HCT116 (cell line): ENCODE measurements around the gene ELMOD3. TPM values are rescaled to one million over a fixed set of nuclear protein-coding genes. Genes with fewer than 3 reads are reported as not detected.

Experiments
- ATAC-seq: fragments of 200-7000 bp; cut with Tn5 transposase; 2 replicates; pipeline ENCODE4 v1.9.1; 2020; ENCODE audit warnings: mild to moderate bottlenecking, moderate library complexity
- BruUV-seq: library from RNA; stranded (reverse); fragments of 400-500 nt; replicated peaks from 2 replicates; lab custom pipeline; 2021; lab: Mats Ljungman, UMichigan
- CTCF ChIA-PET: fragments of 300-600 bp; sonication (Branson Sonifier 250); formaldehyde crosslinking; loops from one replicate; lab custom pipeline; 2021; ENCODE audit warnings: antibody characterized with exemption; lab: Charles Lee
- POLR2A ChIA-PET: fragments of 300-600, 350-600 bp; sonication (Branson Sonifier 250); formaldehyde crosslinking; loops from one replicate; lab custom pipeline; 2021; ENCODE audit warnings: antibody characterized with exemption; lab: Charles Lee
- RAD21 ChIA-PET, 2 experiments: fragments of 300-600 bp; sonication (Branson Sonifier 250); formaldehyde crosslinking; loops; one replicate each; lab custom pipeline; 2023; ENCODE audit warnings: low total read pairs in 2 of 2; ENCODE audit not compliant: uncharacterized antibody in 2 of 2, unreplicated experiment in 2 of 2, low non-redundant PET in 1 of 2; lab: Charles Lee
- DNase-seq: peaks from one replicate; pipeline ENCODE4 v3.0.0-alpha.2; 2010; ENCODE audit warnings: low read depth, low spot score
- H2AFZ ChIP-seq: fragments of 200-600 bp; shearing (Covaris generic), sonication (generic); 2 replicates; pipeline ENCODE4 v1.6.1; 2017; ENCODE audit warnings: low read depth, mixed run types, mixed read lengths, antibody characterized with exemption, low read length; ENCODE audit not compliant: poor library complexity, severe bottlenecking
- H3K27ac ChIP-seq: 2 replicates; pipeline ENCODE4 v1.5.1; 2012; ENCODE audit warnings: low read depth, low read length
- H3K27me3 ChIP-seq: fragments of 200-600 bp; sonication (generic); 2 replicates; pipeline ENCODE4 v1.6.1; 2016; ENCODE audit warnings: mixed run types, low read length, mixed read lengths; ENCODE audit not compliant: insufficient read depth
- H3K36me3 ChIP-seq, 2 experiments: fragments of 200-500 bp in 1 of 2; fragments of 200-600 bp in 1 of 2; sonication (Bioruptor generic) in 1 of 2; sonication (generic) in 1 of 2; 2 replicates each; pipeline versions ENCODE4 v1.5.1 to v1.6.1; 2014 to 2016; ENCODE audit warnings: low read length in 2 of 2, inconsistent platforms in 1 of 2, mixed read lengths in 1 of 2, mixed run types in 1 of 2; ENCODE audit not compliant: insufficient read depth in 2 of 2, control insufficient read depth in 1 of 2
- H3K4me1 ChIP-seq, 2 experiments: fragments of 200-600 bp in 1 of 2; sonication (generic) in 1 of 2; 2 replicates each; pipeline versions ENCODE4 v1.5.1 to v1.6.1; 2012 to 2017; ENCODE audit warnings: low read length in 2 of 2, inconsistent platforms in 1 of 2, mild to moderate bottlenecking in 1 of 2, mixed read lengths in 1 of 2, mixed run types in 1 of 2, moderate library complexity in 1 of 2; ENCODE audit not compliant: insufficient read depth in 2 of 2, control insufficient read depth in 1 of 2
- H3K4me2 ChIP-seq: fragments of 200-600 bp; sonication (generic); 2 replicates; pipeline ENCODE4 v1.6.1; 2017; ENCODE audit warnings: mixed run types, low read length, mixed read lengths
- H3K4me3 ChIP-seq, 2 experiments: fragments of 200-600 bp in 1 of 2; sonication (generic) in 1 of 2; replicated peaks in 1 of 2; 2 replicates each; pipeline ENCODE4 v1.5.1; 2011 to 2016; ENCODE audit warnings: low read length in 2 of 2, control low read depth in 1 of 2, low read depth in 1 of 2, mild to moderate bottlenecking in 1 of 2, mixed read lengths in 1 of 2, mixed run types in 1 of 2
- H3K79me2 ChIP-seq: fragments of 200-600 bp; sonication (generic); 2 replicates; pipeline ENCODE4 v1.6.1; 2017; ENCODE audit warnings: mild to moderate bottlenecking, mixed run types, low read length, moderate library complexity, mixed read lengths; ENCODE audit not compliant: insufficient read depth
- H3K9ac ChIP-seq: fragments of 200-600 bp; sonication (generic); 2 replicates; pipeline ENCODE4 v1.6.1; 2016; ENCODE audit warnings: low read length, mixed read lengths
- H3K9me2 ChIP-seq: fragments of 200-600 bp; sonication (generic), shearing (Covaris generic); 2 replicates; pipeline ENCODE4 v1.6.1; 2017; ENCODE audit warnings: mixed run types, mild to moderate bottlenecking, moderate library complexity; ENCODE audit not compliant: insufficient read depth
- H3K9me3 ChIP-seq, 2 experiments: fragments of 200-500 bp in 1 of 2; fragments of 200-600 bp in 1 of 2; sonication (Bioruptor generic) in 1 of 2; sonication (generic) in 1 of 2; 2 replicates each; pipeline ENCODE4 v1.6.1; 2014 to 2017; ENCODE audit warnings: low read length in 2 of 2, mixed read lengths in 2 of 2, inconsistent platforms in 1 of 2, low read depth in 1 of 2, mild to moderate bottlenecking in 1 of 2, mixed run types in 1 of 2, moderate library complexity in 1 of 2; ENCODE audit not compliant: control insufficient read depth in 1 of 2, insufficient read depth in 1 of 2
- H4K20me1 ChIP-seq: fragments of 200-600 bp; sonication (generic), shearing (Covaris generic); 2 replicates; pipeline ENCODE4 v1.6.1; 2017; ENCODE audit warnings: mixed run types, mild to moderate bottlenecking, moderate library complexity; ENCODE audit not compliant: insufficient read depth
- CBX3 ChIP-seq: IDR thresholded peaks from 2 replicates; pipeline ENCODE4 v1.6.1; 2012; ENCODE audit warnings: low read depth
- CEBPB ChIP-seq: IDR thresholded peaks from 2 replicates; pipeline ENCODE4 v1.6.1; 2012; ENCODE audit warnings: low read depth
- CTCF ChIP-seq, 3 experiments: fragments of 200-600 bp in 1 of 3; sonication (generic) in 1 of 3; IDR thresholded peaks in 2 of 3; conservative IDR thresholded peaks in 1 of 3; 2 replicates each; pipeline ENCODE4 v1.5.1; 2012 to 2017; ENCODE audit warnings: low read depth in 2 of 3, low read length in 2 of 3, antibody characterized with exemption in 1 of 3, borderline replicate concordance in 1 of 3, control low read depth in 1 of 3, mild to moderate bottlenecking in 1 of 3, mixed read lengths in 1 of 3, mixed run types in 1 of 3, moderate library complexity in 1 of 3; ENCODE audit not compliant: insufficient read depth in 1 of 3
- EGR1 ChIP-seq: IDR thresholded peaks from 2 replicates; pipeline ENCODE4 v1.6.1; 2012; ENCODE audit warnings: low read depth
- EZH2 ChIP-seq: fragments of 200-600 bp; sonication (generic); IDR thresholded peaks from 2 replicates; pipeline ENCODE4 v1.6.1; 2017; ENCODE audit warnings: antibody characterized with exemption, mixed run types
- EZH2phosphoT487 ChIP-seq: fragments of 200-600 bp; IDR thresholded peaks from 2 replicates; pipeline ENCODE4 v1.6.1; 2018; ENCODE audit warnings: antibody characterized with exemption, borderline replicate concordance
- RAD21 ChIP-seq: IDR thresholded peaks from 2 replicates; pipeline ENCODE4 v1.6.1; 2012; ENCODE audit warnings: low read depth, mild to moderate bottlenecking
- SIN3A ChIP-seq: IDR thresholded peaks from 2 replicates; pipeline ENCODE4 v1.6.1; 2012; ENCODE audit warnings: low read depth
- SRF ChIP-seq: IDR thresholded peaks from 2 replicates; pipeline ENCODE4 v1.6.1; 2012; ENCODE audit warnings: low read depth
- TCF7L2 ChIP-seq: IDR thresholded peaks from 2 replicates; pipeline ENCODE4 v1.7.0; 2011; ENCODE audit warnings: borderline replicate concordance, inconsistent platforms; ENCODE audit not compliant: insufficient read depth, insufficient read length; ENCODE audit errors: extremely low read depth
- ZNF274 ChIP-seq: fragments of 200-500 bp; sonication (Bioruptor generic); IDR thresholded peaks from 2 replicates; pipeline ENCODE4 v1.6.1; 2014; ENCODE audit warnings: mild to moderate bottlenecking, low read depth, low read length, inconsistent platforms
- intact Hi-C: fragments of 100-400 bp; cut with micrococcal nuclease; formaldehyde crosslinking; loops from 2 replicates; pipeline ENCODE4 v1.10.0; 2022
- total RNA-seq: library from RNA; stranded (reverse); gene quantifications from one replicate; pipeline ENCODE4 v1.2.1, GENCODE V29; 2021; ENCODE audit not compliant: unreplicated experiment
- TF ChIP-seq, protein P1 (sequence below): IDR thresholded peaks from 2 replicates; pipeline ENCODE4 v1.6.1; 2012
- TF ChIP-seq, protein P2 (sequence below): IDR thresholded peaks from 2 replicates; pipeline ENCODE4 v1.6.1; 2012; ENCODE audit warnings: low read depth

The ELMOD3 gene
- total RNA-seq, 1 experiment from 2014 or later: 9.2 TPM

DNA sequence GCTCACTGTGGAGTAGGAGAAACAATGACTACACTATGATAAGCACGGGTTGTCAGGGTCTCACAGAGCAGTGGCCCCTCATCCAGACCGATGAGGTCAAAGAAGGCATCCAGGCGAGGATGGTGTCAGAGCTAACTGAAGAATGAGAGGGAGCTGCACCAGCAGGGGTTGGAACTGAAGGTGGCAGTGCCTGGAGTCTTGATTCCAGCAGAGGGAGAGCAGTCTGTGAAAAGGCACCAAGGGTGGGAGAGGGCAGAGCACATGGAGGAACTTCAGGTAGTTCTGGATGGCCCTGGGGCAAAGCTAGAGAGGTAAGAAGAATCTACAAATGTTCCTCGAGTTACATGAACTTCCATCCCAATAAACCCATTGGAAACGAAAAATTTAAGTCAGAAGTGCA, 12.6 kb downstream of the ELMOD3 start:
- Histone ChIP-seq H3K27ac (no peak overlapping the region), H3K27me3 (no peaks in the 10 kb centered on the region), H3K79me2 (no peaks in the 10 kb centered on the region), H2AFZ (no peak overlapping the region), H3K9me2 (no peaks in the 10 kb centered on the region), H3K4me2 (no peak overlapping the region), H3K4me1 (no peaks in the 10 kb centered on the region), H3K9ac (no peak overlapping the region), H4K20me1 (no peaks in the 10 kb centered on the region), H3K36me3 (no peaks in the 10 kb centered on the region), H3K9me3 (no peaks in the 10 kb centered on the region), H3K4me3 (no peak overlapping the region)
- no peak for DNase-seq
- ChIA-PET POLR2A (no interaction called here), RAD21 (no interaction called here), CTCF (no interaction called here)
- no TSS peak for BruUV-seq
- no peak for ATAC-seq
- intact Hi-C loops: no loop called here
- TF ChIP-seq EZH2: no peak
- TF ChIP-seq EZH2phosphoT487: no peak
- TF ChIP-seq CBX3: no peak
- TF ChIP-seq CEBPB: no peak
- no peak for TF ChIP-seq EGR1

GRCh38 chr2:85368921-85369320, 14.4 kb downstream of the ELMOD3 start:
- no peak for DNase-seq
- Histone ChIP-seq H2AFZ (no peak overlapping the region), H3K4me3 (no peak overlapping the region), H3K9me2 (no peaks in the 10 kb centered on the region), H3K79me2 (no peaks in the 10 kb centered on the region), H3K27ac (no peak overlapping the region), H3K27me3 (no peaks in the 10 kb centered on the region), H3K9me3 (no peaks in the 10 kb centered on the region), H4K20me1 (no peaks in the 10 kb centered on the region), H3K4me2 (no peak overlapping the region), H3K4me1 (no peaks in the 10 kb centered on the region), H3K9ac (no peak overlapping the region), H3K36me3 (no peaks in the 10 kb centered on the region)
- TF ChIP-seq TCF7L2 (no peak), EGR1 (no peak), SIN3A (no peak), EZH2 (no peak), ZNF274 (no peak), CTCF (IDR thresholded peaks at IDR 0.05 in 2 of 3, conservative IDR thresholded peaks at IDR 0.05 in 1 of 3; ENCODE audit: borderline replicate concordance in 1 of 3, insufficient read depth in 1 of 3, low read depth in 2 of 3, low read length in 2 of 3) (no peak), SRF (no peak), RAD21 (no peak), CEBPB (no peak)
- TF ChIP-seq, protein P1, sequence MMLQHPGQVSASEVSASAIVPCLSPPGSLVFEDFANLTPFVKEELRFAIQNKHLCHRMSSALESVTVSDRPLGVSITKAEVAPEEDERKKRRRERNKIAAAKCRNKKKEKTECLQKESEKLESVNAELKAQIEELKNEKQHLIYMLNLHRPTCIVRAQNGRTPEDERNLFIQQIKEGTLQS: no peak
- TF ChIP-seq, protein P2, sequence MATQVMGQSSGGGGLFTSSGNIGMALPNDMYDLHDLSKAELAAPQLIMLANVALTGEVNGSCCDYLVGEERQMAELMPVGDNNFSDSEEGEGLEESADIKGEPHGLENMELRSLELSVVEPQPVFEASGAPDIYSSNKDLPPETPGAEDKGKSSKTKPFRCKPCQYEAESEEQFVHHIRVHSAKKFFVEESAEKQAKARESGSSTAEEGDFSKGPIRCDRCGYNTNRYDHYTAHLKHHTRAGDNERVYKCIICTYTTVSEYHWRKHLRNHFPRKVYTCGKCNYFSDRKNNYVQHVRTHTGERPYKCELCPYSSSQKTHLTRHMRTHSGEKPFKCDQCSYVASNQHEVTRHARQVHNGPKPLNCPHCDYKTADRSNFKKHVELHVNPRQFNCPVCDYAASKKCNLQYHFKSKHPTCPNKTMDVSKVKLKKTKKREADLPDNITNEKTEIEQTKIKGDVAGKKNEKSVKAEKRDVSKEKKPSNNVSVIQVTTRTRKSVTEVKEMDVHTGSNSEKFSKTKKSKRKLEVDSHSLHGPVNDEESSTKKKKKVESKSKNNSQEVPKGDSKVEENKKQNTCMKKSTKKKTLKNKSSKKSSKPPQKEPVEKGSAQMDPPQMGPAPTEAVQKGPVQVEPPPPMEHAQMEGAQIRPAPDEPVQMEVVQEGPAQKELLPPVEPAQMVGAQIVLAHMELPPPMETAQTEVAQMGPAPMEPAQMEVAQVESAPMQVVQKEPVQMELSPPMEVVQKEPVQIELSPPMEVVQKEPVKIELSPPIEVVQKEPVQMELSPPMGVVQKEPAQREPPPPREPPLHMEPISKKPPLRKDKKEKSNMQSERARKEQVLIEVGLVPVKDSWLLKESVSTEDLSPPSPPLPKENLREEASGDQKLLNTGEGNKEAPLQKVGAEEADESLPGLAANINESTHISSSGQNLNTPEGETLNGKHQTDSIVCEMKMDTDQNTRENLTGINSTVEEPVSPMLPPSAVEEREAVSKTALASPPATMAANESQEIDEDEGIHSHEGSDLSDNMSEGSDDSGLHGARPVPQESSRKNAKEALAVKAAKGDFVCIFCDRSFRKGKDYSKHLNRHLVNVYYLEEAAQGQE: no peak
- ChIA-PET RAD21 (no interaction called here), POLR2A (interaction anchor here (1.1 kb wide), 1 partner anchor 14 kb away, joined by 3 read pairs; the partner anchor contains the start of genes ELMOD3 and RETSAT), CTCF (no interaction called here)
- intact Hi-C loops: no loop called here
- ATAC-seq: no peak
- no TSS peak for BruUV-seq
